Eye (tissue), 1 donor: ENCODE results near the gene ZNF737.
"Not testable (repeated sequence)": the region's sequence is repeated elsewhere in the genome, so short reads cannot be mapped to it uniquely, and the experiment has no call there.

Experiments
- DNase-seq: peaks from one replicate; pipeline ENCODE4 v3.0.0-alpha.2; 2015

Gene ZNF737

GRCh38 chr19:20565321-20566018, at the start of gene ZNF737:
ZNF737 (minus strand) TSS chr19:20565781; CDS start chr19:20565640, 141 bp downstream.
- DNase-seq: peak; percentile 99

- DNase-seq: not testable (repeated sequence)
These were observed 49.4 kb upstream of the ZNF737 start for GRCh38 chr19:20614971-20615370.

GRCh38 chr19:20612711-20613316, 47.2 kb upstream of the ZNF737 start:
- DNase-seq: no peak

DNA sequence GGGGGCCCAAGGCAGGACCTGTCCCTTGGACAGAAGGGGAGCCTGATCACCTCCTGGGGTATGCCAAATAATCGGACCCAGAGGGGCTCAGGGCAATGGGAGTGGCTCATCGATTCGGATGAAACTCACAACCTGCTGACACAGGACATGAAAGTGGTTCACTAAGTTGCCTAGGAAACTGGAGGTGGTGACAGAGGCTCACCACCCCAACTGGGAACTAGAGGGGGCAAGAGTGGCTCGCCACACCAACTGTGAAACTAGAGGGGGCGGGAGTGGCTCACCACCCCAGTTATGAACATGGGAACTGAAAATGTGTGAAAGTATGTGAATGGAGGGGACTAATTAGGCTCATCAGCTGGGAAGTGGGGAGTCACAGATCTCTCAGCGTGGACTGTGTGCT, 46.3 kb upstream of the ZNF737 start:
- DNase-seq: no peak

GRCh38 chr19:20607943-20608342, 42.4 kb upstream of the ZNF737 start:
- no peak for DNase-seq

GRCh38 chr19:20558571-20558970, 7.0 kb downstream of the ZNF737 start:
- no peak for DNase-seq

DNA sequence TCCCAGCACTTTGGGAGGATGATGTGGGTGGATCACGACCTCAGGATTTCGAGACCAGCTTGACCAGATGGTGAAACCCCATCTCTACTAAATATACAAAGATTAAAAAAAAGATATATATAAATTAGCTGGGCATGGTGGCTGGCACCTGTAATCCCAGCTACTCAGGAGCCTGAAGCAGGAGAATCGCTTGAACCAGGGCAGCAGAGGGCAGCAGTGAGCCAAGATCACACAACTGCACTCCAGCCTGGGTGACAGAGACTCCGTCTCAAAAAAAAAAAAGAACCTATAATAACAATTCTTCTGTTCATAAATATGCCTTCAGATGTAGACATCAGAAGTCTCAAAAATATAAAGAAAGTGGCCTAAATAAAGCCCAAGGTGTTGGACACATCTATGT, 7.6 kb downstream of the ZNF737 start:
- no peak for DNase-seq

DNA sequence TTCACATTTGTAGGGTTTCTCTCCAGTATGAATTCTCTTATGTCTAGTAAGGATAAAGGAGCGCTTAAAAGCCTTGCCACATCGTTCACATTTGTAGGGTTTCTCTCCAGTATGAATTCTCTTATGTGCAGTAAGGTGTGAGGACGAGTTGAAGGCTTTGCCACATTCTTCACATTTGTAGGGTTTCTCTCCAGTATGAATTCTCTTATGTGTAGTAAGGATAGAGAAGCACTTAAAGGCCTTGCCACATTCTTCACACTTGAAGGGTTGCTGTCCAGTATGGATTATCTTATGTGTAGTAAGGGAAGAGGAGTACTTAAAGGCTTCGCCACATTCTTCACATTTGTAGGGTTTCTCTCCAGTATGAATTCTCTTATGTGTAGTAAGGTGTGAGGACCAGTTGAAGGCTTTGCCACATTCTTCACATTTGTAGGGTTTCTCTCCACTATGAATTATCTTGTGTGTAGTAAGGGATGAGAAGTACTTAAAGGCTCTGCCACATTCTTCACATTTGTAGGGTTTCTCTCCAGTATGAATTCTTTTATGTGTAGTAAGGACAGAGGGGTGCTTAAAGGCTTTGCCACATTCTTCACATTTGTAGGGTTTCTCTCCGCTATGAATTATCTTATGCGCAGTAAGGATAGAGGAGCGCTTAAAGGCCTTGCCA, 20.8 kb downstream of the ZNF737 start:
- not testable (repeated sequence) for DNase-seq

DNA sequence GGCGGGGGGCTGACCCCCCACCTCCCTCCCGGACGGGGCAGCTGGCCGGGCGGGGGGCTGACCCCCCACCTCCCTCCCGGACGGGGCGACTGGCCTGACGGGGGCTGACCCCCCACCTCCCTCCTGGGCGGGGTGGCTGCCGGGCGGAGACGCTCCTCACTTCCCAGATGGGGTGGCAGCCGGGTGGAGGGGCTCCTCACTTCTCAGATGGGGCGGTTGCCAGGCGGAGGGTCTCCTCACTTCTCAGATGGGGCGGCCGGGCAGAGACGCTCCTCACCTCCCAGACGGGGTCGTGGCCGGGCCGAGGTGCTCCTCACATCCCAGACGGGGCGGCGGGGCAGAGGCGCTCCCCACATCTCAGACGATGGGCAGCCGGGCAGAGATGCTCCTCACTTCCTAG, 35.3 kb downstream of the ZNF737 start:
- not testable (repeated sequence) for DNase-seq

DNA sequence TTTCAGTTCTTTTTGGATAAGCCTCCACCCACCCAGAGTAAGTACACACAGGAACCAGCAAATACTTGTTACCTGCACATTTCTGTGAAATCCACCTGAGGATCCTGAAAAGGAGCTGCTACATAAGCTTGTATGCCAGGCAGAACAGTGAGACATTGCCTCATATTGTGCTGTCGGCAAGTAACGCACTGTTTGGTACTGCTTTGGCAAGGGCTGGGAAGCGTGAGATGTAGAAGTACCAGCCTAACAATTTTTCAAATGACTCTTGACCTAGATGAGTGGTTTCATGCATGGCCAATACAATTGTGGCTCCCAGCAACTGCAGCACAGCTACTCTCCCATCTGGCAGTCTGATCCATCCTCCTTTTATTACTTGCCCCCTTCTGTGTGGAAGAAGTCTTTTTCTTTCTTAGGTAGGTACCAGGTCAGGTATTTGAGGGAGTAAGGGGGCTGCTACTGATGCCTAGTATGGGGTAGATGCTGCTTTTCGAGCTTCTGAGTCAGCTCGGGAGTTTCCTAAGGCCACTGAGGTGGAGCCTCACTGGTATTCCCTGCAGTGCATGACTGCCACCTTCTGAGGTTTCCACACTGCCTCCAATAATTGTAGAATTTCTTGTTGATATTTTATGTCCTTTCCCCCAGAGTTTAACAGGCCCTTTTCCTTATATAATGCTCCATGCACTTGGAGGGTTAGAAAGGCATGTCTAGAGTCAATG, 52.2 kb downstream of the ZNF737 start:
- DNase-seq: no peak

DNA sequence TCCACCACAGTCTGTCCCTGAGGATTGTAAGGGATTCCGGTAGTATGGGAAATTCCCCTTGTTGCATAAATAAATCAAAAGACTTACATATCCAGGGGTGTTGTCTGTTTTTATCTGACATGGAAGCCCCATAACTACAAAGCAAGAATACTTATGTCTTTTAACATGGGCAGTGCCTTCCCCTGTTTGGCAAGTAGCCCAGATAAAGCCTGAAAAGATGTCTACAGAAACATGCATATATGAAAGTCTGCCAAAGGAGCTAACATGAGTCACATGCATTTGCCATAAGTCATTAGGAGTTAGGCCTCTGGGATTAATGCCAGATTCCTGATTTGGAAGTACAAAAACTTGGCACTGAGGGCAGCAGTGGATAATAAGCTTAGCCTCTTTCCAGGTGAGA, 62.1 kb downstream of the ZNF737 start:
- DNase-seq: peak; percentile 34
